HCEC 1CT (cell line): ENCODE data around the gene MDM2.

Experiments
- DNase-seq: peaks from one replicate; pipeline ENCODE4 v3.0.0-alpha.2; 2017

The MDM2 gene

GRCh38 chr12:68807576-68808387, at the start of gene MDM2:
MDM2 (plus strand) TSS chr12:68808177; CDS start chr12:68808478, 301 bp downstream.
- peak; percentile 84 for DNase-seq

GRCh38 chr12:68759852-68760251, 48.1 kb upstream of the MDM2 start:
- no peak for DNase-seq

DNA sequence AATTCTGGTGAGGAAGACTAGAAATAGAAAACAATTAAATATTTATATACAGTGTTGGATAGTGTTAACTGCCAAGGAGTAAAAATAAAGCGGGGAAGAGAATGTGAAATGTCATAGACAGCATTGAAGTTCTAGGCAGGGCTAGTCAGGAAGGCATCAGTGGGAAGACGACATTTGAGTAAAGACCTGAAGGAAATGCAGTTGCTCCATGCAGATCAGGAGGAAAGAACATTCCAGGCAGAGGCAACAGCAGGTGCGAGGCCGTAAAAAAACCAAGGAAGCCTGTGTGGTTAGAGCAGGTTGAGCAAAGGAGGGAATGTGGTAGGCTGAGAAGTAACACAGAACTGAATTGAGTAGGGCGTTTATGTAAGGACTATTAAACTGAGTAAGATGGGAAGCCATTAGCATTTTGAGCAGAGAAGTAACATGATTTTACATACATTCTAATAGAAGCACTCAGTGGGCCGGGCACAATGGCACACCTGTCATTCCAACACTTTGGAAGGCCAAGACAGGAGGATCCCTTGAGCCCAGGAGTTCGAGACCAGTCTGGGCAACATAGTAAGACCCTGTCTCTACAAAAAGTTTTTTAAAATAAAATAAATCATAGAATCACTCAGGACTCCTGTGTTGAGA, 47.1 kb upstream of the MDM2 start:
- DNase-seq: no peak

- no peak for DNase-seq
Measured at GRCh38 chr12:68761442-68761812, 46.5 kb upstream of the MDM2 start.

DNA sequence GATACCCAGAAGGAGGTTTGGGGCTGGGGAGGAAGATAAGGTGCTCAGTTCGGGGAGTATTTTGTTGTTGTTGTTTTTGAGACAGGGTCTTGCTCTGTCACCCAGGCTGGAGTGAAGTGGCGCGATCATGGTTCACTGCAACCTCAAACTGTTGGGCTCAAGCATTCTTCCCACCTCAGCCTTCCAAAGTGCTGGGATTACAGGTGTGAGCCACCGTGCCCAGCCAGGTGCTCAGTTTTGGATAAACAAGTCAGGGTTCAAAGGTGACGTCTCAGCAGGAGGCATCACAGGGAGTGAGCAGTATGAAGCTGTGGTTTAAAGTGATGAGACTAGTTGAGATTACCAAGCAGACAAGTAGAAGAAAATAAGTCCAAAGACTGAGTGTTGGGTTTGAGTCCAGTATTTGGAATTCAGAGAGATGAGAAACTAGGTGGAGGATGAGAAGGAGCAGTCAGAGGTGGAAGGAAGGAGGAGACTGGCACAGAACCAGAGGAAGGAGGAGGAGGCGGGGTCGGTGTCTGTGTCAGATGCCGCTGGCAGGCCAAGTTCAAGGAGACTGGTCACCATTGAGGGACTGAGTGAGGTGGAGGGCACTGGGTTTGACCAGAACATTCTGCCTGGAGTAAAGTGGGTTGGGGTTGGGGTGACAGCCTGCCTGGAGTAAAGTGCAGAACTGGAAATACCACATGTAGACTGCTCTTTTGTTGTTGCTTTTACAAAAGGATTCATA, 45.9 kb upstream of the MDM2 start:
- DNase-seq: no peak

DNA sequence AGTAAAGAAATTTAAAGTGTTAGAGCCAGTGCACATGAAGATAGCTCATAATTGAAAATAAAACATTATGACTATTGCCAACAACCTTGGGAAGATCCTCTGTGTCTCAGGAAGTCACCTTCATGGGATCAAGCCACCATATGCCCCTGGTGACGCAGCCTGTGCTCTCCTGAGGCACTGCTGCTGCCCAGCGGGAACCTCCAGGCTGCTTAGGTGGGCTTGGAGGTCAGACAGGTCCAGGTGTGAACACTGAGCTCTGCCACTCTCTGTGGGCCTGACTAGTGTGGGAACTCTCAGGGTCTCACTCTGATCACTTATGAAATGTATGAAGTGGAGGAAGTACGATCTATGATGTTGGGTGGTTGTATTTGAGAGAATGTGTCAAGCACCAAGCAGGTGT, 45.3 kb upstream of the MDM2 start:
- no peak for DNase-seq

GRCh38 chr12:68765696-68766095, 42.3 kb upstream of the MDM2 start:
- no peak for DNase-seq

GRCh38 chr12:68766646-68767045, 41.3 kb upstream of the MDM2 start:
- DNase-seq: no peak

- DNase-seq: no peak
Measured at GRCh38 chr12:68767191-68767590, 40.8 kb upstream of the MDM2 start.

DNA sequence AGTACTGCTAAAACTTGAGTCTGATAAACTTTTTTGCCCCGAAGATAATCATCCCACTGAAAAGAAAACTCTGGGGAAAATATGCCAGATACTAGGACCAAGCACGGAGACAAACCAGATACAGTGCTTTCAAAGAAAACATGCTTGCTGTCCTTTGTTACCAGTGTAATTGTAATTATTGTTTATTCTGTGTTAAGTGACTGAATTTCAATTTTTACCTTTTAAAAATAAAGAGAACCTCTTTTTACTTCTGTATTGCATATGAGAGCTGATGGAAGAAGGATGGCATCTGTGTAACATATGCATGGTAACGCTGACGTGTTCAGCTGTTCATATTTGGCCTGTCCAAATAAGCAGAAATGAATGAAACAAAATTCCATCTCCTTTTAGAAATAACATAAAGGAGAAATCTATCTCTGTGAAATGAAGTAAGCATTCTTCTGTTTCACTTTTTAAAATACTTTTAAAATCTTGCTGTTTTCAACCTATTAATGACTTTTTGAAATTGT, 39.5 kb upstream of the MDM2 start:
- no peak for DNase-seq

DNA sequence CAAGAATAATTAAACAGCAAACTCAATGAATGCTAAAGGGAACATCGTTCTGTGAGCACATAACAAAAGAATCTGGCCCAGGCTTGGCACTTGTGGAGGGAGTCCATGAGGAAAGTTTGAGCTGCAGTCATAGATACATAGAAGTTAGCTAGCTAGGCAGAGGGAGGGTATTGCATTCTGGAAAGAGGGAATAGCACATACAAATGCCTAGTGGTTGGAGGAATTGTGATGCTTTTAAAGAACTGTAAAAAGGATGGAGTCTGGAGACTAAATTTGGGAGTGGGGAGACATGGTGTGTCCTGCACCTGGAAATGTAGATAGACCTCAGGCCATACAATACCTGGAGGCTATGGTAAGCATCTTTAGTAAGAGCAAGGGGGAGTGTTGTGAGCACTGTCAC, 38.0 kb upstream of the MDM2 start:
- no peak for DNase-seq

GRCh38 chr12:68771223-68771925, 36.6 kb upstream of the MDM2 start:
- no peak for DNase-seq

GRCh38 chr12:68772714-68773113, 35.3 kb upstream of the MDM2 start:
- no peak for DNase-seq

DNA sequence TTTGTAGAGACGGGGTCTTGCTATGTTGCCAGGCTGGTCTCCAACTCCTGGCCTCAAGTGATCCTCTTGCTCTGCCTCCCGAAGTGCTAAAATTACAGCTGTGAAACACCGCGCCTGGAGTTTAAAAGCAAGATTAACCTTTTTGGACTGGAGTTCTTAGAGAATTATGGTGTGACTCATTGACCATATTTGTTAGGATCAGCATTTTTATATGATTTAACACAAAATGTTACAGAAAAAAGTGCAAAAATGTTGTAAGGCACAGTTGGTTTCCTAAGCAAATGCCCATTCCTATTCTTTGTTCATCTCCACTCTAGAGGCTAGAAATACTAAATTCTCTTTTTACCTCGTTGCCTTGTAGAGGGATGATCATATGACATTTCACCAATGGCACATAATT, 34.4 kb upstream of the MDM2 start:
- DNase-seq: peak; percentile 12

DNA sequence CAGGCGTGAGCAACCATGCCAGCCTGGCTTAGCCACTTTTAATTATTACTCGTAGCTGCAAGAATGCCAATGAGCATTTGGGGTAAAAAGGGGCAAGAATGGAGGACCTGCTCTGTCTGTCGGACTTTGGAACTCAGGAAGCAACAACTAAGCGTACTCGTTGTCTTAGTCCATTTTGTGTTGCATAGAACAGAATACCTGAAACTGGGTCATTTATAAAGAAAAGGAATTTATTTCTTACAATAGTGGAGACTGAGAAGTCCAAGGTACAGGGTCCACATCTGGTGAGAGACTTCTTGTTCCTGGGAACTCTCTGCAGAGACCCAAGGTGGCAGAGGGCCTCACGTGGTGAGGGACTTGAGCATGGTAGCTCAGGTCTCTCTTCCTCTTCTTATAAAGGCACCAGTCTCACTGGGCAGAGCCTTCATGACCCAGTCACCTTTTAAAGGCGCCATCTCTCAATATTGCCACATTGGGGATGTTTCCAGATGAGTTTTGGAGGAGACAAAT, 32.8 kb upstream of the MDM2 start:
- DNase-seq: no peak

DNA sequence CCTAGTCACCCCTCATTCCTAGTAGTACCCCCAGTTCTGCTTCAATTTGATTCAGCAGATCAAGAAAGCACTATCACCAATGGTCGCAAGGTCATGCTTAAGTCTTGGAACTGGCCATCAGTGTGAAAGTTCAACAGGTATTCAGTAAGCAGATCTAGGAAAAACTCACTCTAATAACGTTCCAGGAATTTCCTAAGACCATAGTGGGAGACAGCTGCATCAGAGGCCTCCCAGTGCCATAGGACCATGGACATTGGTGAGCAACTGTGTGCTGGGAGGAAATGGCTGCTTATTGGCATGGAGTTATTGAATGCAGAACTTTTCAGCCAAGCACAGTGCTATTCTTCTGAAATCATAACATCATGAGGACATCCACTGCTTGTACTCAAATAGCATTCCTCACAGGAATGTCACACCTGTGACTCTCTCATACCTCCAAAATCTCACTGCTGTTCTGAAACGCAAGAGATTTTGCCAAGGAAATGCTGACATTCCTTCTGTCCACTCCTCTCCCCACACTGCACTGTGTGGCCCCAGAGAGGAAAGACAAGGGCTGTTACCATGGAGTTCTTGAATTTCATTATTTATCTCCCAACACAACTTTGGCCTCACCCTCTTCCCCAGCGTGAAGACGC, 30.9 kb upstream of the MDM2 start:
- DNase-seq: no peak

GRCh38 chr12:68779280-68779679, 28.7 kb upstream of the MDM2 start:
- no peak for DNase-seq

- DNase-seq: no peak
Measured at GRCh38 chr12:68780731-68781130, 27.2 kb upstream of the MDM2 start.

DNA sequence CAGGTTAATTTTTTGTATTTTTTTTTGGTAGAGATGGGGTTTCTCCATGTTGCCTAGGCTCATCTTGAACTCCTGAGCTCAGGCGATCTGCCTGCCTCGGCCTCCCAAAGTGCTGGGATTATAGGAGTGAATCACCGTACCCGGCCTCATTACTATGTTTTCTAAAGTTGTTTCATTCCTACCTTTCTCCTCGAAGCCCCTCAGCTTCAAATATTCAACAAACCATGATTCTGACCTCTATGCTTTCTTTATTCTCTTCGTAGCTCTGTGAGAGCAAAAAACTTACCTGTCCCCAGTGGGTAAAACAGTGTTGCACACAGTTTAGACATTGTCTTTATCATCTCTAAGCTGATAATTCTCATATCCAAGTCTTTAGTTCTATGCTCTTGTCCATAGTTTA, 26.2 kb upstream of the MDM2 start:
- no peak for DNase-seq

- no peak for DNase-seq
Measured at GRCh38 chr12:68784015-68784414, 24.0 kb upstream of the MDM2 start.

GRCh38 chr12:68785358-68785757, 22.6 kb upstream of the MDM2 start:
- peak; percentile 78 for DNase-seq

GRCh38 chr12:68785823-68786222, 22.2 kb upstream of the MDM2 start:
- no peak for DNase-seq
